GM23338 (cell line): Measurements from ENCODE around the gene CIITA. TPM values are rescaled to one million over a fixed set of nuclear protein-coding genes. Genes with fewer than 3 reads are reported as not detected.
A peak's percentile ranks its signal among the peaks of the same experiment; 100 is the strongest.

Experiments
- ATAC-seq: fragments of 200-7000 bp; cut with Tn5 transposase; 3 replicates; pipeline ENCODE4 v1.9.1; 2020
- DNase-seq: peaks from one replicate; pipeline ENCODE4 v3.0.0-alpha.2; 2015; ENCODE audit warnings: low spot score
- H2AFZ ChIP-seq: fragments of 200-600 bp; sonication (generic); 2 replicates; pipeline ENCODE4 v1.8.0; 2016; ENCODE audit warnings: antibody characterized with exemption, mild to moderate bottlenecking, moderate library complexity
- H3F3A ChIP-seq: fragments of 200-600 bp; sonication (generic); replicated peaks from 2 replicates; pipeline ENCODE4 v1.8.0; 2017; ENCODE audit warnings: antibody characterized with exemption, mixed run types, low read depth
- H3K27ac ChIP-seq: fragments of 200-600 bp; sonication (generic); 2 replicates; pipeline ENCODE4 v1.6.1; 2016; ENCODE audit warnings: low read depth
- H3K27me3 ChIP-seq: fragments of 200-600 bp; sonication (generic); 2 replicates; pipeline ENCODE4 v1.8.0; 2016; ENCODE audit warnings: mild to moderate bottlenecking, mixed run types, moderate library complexity; ENCODE audit not compliant: insufficient read depth
- H3K36me3 ChIP-seq: fragments of 200-600 bp; sonication (generic); 2 replicates; pipeline ENCODE4 v1.8.0; 2016; ENCODE audit warnings: mild to moderate bottlenecking; ENCODE audit not compliant: insufficient read depth
- H3K4me1 ChIP-seq: fragments of 200-600 bp; sonication (generic); 2 replicates; pipeline ENCODE4 v1.8.0; 2016; ENCODE audit warnings: mild to moderate bottlenecking, moderate library complexity; ENCODE audit not compliant: insufficient read depth
- H3K4me2 ChIP-seq: fragments of 200-600 bp; sonication (generic); 2 replicates; pipeline ENCODE4 v1.7.1; 2017; ENCODE audit warnings: mixed run types
- H3K4me3 ChIP-seq: fragments of 200-600 bp; sonication (generic); 2 replicates; pipeline ENCODE4 v1.6.1; 2016; ENCODE audit warnings: mixed run types
- H3K79me2 ChIP-seq: fragments of 200-600 bp; sonication (generic); replicated peaks from 2 replicates; pipeline ENCODE4 v1.8.0; 2017; ENCODE audit warnings: mild to moderate bottlenecking; ENCODE audit not compliant: insufficient read depth
- H3K9me2 ChIP-seq: fragments of 200-600 bp; sonication (generic); 2 replicates; pipeline ENCODE4 v1.8.0; 2017; ENCODE audit not compliant: insufficient read depth
- H4K20me1 ChIP-seq: fragments of 200-600 bp; sonication (generic); replicated peaks from 2 replicates; pipeline ENCODE4 v1.8.0; 2017; ENCODE audit warnings: mild to moderate bottlenecking; ENCODE audit not compliant: insufficient read depth
- H3K27ac Mint-ChIP-seq: 2 replicates; pipeline ENCODE4 v1.8.0; 2020; ENCODE audit warnings: inconsistent platforms, mild to moderate bottlenecking, moderate library complexity, mixed read lengths
- H3K27me3 Mint-ChIP-seq: 3 replicates; pipeline ENCODE4 v1.8.0; 2022; ENCODE audit warnings: low read depth, mild to moderate bottlenecking, moderate library complexity, mixed read lengths, inconsistent platforms; ENCODE audit not compliant: insufficient read depth, poor library complexity
- H3K36me3 Mint-ChIP-seq: 3 replicates; pipeline ENCODE4 v1.8.0; 2021; ENCODE audit warnings: low read depth, mild to moderate bottlenecking, inconsistent platforms, moderate library complexity, mixed read lengths
- H3K4me1 Mint-ChIP-seq: 3 replicates; pipeline ENCODE4 v1.8.0; 2020; ENCODE audit warnings: mild to moderate bottlenecking, inconsistent platforms, mixed read lengths
- H3K4me3 Mint-ChIP-seq: 3 replicates; pipeline ENCODE4 v1.8.0; 2021; ENCODE audit warnings: moderate library complexity, mild to moderate bottlenecking, inconsistent platforms, mixed read lengths
- H3K9me3 Mint-ChIP-seq: 3 replicates; pipeline ENCODE4 v1.8.0; 2020; ENCODE audit warnings: moderate library complexity, mild to moderate bottlenecking, inconsistent platforms, mixed read lengths
- CREB1 ChIP-seq: fragments of 250-450 bp; sonication (Bioruptor Pico); IDR thresholded peaks from 2 replicates; pipeline ENCODE4 v1.5.0; 2020; ENCODE audit warnings: low read depth, mild to moderate bottlenecking, moderate library complexity
- EZH2 ChIP-seq: fragments of 200-600 bp; sonication (generic); IDR thresholded peaks from one replicate; pipeline ENCODE4 v1.8.0; 2017; ENCODE audit warnings: antibody characterized with exemption, mild to moderate bottlenecking, low read depth; ENCODE audit not compliant: unreplicated experiment
- NANOG ChIP-seq: IDR thresholded peaks from 2 replicates; pipeline ENCODE4 v1.6.1; 2016; ENCODE audit warnings: antibody characterized with exemption, borderline replicate concordance
- POLR2AphosphoS5 ChIP-seq: IDR thresholded peaks from 2 replicates; pipeline ENCODE4 v1.6.1; 2016; ENCODE audit warnings: antibody characterized with exemption, low read depth
- STAT1 ChIP-seq: IDR thresholded peaks from one replicate; pipeline ENCODE4 v1.6.1; 2016; ENCODE audit warnings: antibody characterized with exemption; ENCODE audit not compliant: unreplicated experiment
- ZNF331 ChIP-seq: fragments of 250-450 bp; sonication (Bioruptor Pico); IDR thresholded peaks from 2 replicates; pipeline ENCODE4 v1.5.0; 2020; ENCODE audit warnings: low read depth, mild to moderate bottlenecking, moderate library complexity
- ZNF462 ChIP-seq: fragments of 250-450 bp; sonication (Bioruptor Pico); IDR thresholded peaks from 2 replicates; pipeline ENCODE4 v1.5.0; 2020; ENCODE audit warnings: mild to moderate bottlenecking, moderate library complexity
- polyA plus RNA-seq: library from polyadenylated mRNA; unstranded; fragments of >200 nt; fragmentation: Nextera tagmentation; extraction: Ambion mirVana; gene quantifications from 2 replicates; pipeline ENCODE4 v1.2.1, GENCODE V29; 2016
- total RNA-seq: library from RNA; depleted of rRNA; stranded (reverse); fragments of >200 nt; shearing (Covaris generic); gene quantifications from 2 replicates; pipeline ENCODE4 v1.2.3, GENCODE V29; 2014
- TF ChIP-seq, protein P1 (sequence below): IDR thresholded peaks from 2 replicates; pipeline ENCODE4 v1.6.1; 2016; ENCODE audit warnings: antibody characterized with exemption
- TF ChIP-seq, protein P2 (sequence below), 2 experiments: fragments of 200-600 bp in 1 of 2; sonication (generic) in 1 of 2; conservative IDR thresholded peaks; 2 replicates each; pipeline versions ENCODE4 v1.5.1 to v1.6.1; 2016 to 2017; ENCODE audit warnings: antibody characterized with exemption in 2 of 2, low read depth in 2 of 2, mild to moderate bottlenecking in 2 of 2, moderate library complexity in 1 of 2

Gene CIITA
- total and polyA plus RNA-seq, 2 experiments from 2014 or later = 0.10 to 0.57 TPM

DNA sequence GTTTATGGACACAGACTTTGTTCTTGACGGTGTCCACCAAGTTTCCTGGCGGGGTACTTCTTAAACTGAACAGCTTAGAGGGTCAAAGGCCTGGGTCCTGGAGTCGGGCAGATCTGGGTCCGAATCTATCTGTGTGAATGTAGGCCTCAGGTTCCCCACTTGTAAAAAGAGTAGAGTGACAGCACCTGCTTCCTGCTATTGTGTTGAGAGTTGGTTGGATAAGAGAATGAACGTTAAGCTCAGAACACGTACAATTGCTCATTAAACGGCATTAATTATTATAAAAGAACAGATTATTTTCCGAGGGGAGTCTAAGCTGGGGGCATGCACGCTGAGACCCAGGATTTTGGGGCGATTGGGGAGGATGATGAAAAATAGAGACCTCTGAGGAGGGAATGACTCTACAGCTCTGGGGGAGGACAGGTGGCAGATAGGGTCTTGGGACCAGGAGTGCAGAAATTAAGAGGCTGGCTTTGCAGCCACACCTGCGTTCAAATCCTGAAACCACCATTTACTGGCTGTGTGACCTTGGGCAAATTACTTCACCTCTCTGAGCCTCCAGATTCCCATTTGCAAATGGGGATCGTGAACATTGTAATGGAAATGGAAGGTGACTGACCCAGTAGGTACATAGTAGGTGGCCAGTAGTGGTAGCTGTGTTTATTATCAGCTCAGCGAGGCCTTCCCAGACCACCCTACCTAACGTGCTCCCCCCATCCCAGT is 68.2 kb downstream of the CIITA start:
- Mint-ChIP-seq H3K9me3 (no peaks in the 10 kb centered on the region), H3K27me3 (peaks cover 9% of the 10 kb centered on the region), H3K36me3 (no peaks in the 10 kb centered on the region; the same call in 2 of the 3 replicates), H3K4me1 (peaks cover 61% of the 10 kb centered on the region), H3K4me3 (peak overlapping the region; percentile 82), H3K27ac (no peak overlapping the region)
- peak overlapping the region; percentile 88 for H3K4me2 ChIP-seq
- 0 out of 2 replicates have a peak, but pooled peaks cover 5% of the 10 kb centered on the region for H3K27me3 ChIP-seq
- no peaks in the 10 kb centered on the region for H3K36me3 ChIP-seq
- peaks cover 58% of the 10 kb centered on the region for H3K79me2 ChIP-seq
- ATAC-seq (no peak), DNase-seq (no peak)
- H4K20me1 ChIP-seq = peaks cover 19% of the 10 kb centered on the region
- peaks cover 12% of the 10 kb centered on the region; the same call in 1 of the 2 replicates for H3F3A ChIP-seq
- H3K4me1 ChIP-seq = peaks cover 50% of the 10 kb centered on the region
- 0 out of 2 replicates have a peak overlapping the region, but pooled peaks have one; percentile 23 for H3K27ac ChIP-seq
- TF ChIP-seq ZNF331 (CRISPR knock-in tag) (no peak), STAT1 (no peak), CREB1 (CRISPR knock-in tag) (no peak), ZNF462 (CRISPR knock-in tag) (no peak), POLR2AphosphoS5 (no peak), NANOG (no peak), EZH2 (no peak)
- TF ChIP-seq, protein P1, sequence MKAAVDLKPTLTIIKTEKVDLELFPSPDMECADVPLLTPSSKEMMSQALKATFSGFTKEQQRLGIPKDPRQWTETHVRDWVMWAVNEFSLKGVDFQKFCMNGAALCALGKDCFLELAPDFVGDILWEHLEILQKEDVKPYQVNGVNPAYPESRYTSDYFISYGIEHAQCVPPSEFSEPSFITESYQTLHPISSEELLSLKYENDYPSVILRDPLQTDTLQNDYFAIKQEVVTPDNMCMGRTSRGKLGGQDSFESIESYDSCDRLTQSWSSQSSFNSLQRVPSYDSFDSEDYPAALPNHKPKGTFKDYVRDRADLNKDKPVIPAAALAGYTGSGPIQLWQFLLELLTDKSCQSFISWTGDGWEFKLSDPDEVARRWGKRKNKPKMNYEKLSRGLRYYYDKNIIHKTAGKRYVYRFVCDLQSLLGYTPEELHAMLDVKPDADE = no peak
- TF ChIP-seq, protein P2, sequence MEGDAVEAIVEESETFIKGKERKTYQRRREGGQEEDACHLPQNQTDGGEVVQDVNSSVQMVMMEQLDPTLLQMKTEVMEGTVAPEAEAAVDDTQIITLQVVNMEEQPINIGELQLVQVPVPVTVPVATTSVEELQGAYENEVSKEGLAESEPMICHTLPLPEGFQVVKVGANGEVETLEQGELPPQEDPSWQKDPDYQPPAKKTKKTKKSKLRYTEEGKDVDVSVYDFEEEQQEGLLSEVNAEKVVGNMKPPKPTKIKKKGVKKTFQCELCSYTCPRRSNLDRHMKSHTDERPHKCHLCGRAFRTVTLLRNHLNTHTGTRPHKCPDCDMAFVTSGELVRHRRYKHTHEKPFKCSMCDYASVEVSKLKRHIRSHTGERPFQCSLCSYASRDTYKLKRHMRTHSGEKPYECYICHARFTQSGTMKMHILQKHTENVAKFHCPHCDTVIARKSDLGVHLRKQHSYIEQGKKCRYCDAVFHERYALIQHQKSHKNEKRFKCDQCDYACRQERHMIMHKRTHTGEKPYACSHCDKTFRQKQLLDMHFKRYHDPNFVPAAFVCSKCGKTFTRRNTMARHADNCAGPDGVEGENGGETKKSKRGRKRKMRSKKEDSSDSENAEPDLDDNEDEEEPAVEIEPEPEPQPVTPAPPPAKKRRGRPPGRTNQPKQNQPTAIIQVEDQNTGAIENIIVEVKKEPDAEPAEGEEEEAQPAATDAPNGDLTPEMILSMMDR (conservative IDR thresholded peaks at IDR 0.05; ENCODE audit: low read depth in 2 of 2) = no peak
- no peaks in the 10 kb centered on the region for H3K9me2 ChIP-seq
- peak overlapping the region; percentile 93 for H3K4me3 ChIP-seq
- no peak overlapping the region for H2AFZ ChIP-seq
